Measurements from ENCODE around the gene CTCFL. TPM values are rescaled to one million over a fixed set of nuclear protein-coding genes. Genes with fewer than 3 reads are reported as not detected.
A peak's percentile ranks its signal among the peaks of the same experiment; 100 is the strongest.

CTCFL gene
- total and polyA plus RNA-seq, 2 experiments from 2014 or later: not detected

DNA sequence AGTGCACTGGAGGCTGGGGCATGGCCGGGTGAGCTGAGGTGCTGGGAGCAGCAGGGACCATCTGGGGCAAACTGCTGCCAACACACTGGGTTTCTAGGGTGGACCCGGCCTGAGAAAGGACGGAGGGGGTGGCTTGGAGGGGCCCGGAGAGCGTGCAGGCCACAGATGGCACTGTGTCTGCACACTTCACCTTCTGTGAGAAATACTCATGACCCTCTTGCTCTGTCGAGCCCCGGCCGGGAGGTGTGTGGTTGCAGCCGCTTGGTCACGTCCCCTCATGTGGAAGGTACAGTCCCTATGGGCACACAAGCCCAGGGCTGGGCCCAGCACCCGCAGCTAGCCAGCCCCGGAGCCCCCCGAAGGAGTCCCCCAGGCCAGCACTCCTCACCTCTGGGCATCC, 74.0 kb downstream of the CTCFL start:
- 39 to 49% methylated on average over 8 to 13 of the region's 13 CpGs for WGBS, 2 experiments (ENCODE audit: low coverage in 1 of 2, low lambda C conversion rate in 2 of 2, missing lambda C conversion rate in 2 of 2)
- no peaks in the 10 kb centered on the region for H4K20me1 ChIP-seq (ENCODE audit: insufficient read depth)

GRCh38 chr20:57450419-57450818, 74.5 kb downstream of the CTCFL start:
- H3K4me1 ChIP-seq (ENCODE audit: insufficient read depth): peaks cover 3% of the 10 kb centered on the region; the same call in 1 of the 2 replicates
- in situ Hi-C loops (cut with MboI): no loop called here
- no peak overlapping the region for H3K4me2 ChIP-seq (ENCODE audit: unreplicated experiment)
- no peaks in the 10 kb centered on the region for H3K36me3 ChIP-seq (ENCODE audit: low read depth)
- peaks cover 13% of the 10 kb centered on the region for H3K27me3 ChIP-seq (replicated peaks; ENCODE audit: insufficient read depth)
- H3F3A ChIP-seq (ENCODE audit: insufficient read depth): no peaks in the 10 kb centered on the region
- no peak for TF ChIP-seq EZH2 (IDR thresholded peaks at IDR 0.05; ENCODE audit: insufficient read depth, poor library complexity, severe bottlenecking)
- no peak for TF ChIP-seq EZH2phosphoT487 (IDR thresholded peaks at IDR 0.05; ENCODE audit: insufficient read depth, low read depth)
- peak; percentile 56 for DNase-seq
- no peak overlapping the region for H3K4me3 ChIP-seq
- H3K9me3 ChIP-seq (ENCODE audit: low read depth): no peaks in the 10 kb centered on the region
- no peak overlapping the region for H3K27ac ChIP-seq
- H3K79me2 ChIP-seq (ENCODE audit: insufficient read depth): no peaks in the 10 kb centered on the region
- no peaks in the 10 kb centered on the region for H4K20me1 ChIP-seq (ENCODE audit: insufficient read depth)
- no peak overlapping the region for H2AFZ ChIP-seq
- 15% methylated on average over 12 of the region's 12 CpGs for WGBS, 2 experiments (ENCODE audit: low coverage in 1 of 2, low lambda C conversion rate in 2 of 2, missing lambda C conversion rate in 2 of 2)
- no peak overlapping the region for H3K9ac ChIP-seq
- H3K9me2 ChIP-seq (ENCODE audit: insufficient read depth): no peaks in the 10 kb centered on the region

More for the DNA sequence above, 74.0 kb downstream of the CTCFL start:
- Histone ChIP-seq H3K27ac (no peak overlapping the region), H3K9ac (no peak overlapping the region), H3F3A (ENCODE audit: insufficient read depth) (no peaks in the 10 kb centered on the region), H3K4me1 (ENCODE audit: insufficient read depth) (no peaks in the 10 kb centered on the region), H3K36me3 (ENCODE audit: low read depth) (no peaks in the 10 kb centered on the region), H3K9me2 (ENCODE audit: insufficient read depth) (no peaks in the 10 kb centered on the region), H3K27me3 (replicated peaks; ENCODE audit: insufficient read depth) (peaks cover 13% of the 10 kb centered on the region), H2AFZ (no peak overlapping the region), H3K4me2 (ENCODE audit: unreplicated experiment) (no peak overlapping the region), H3K79me2 (ENCODE audit: insufficient read depth) (no peaks in the 10 kb centered on the region), H3K4me3 (no peak overlapping the region), H3K9me3 (ENCODE audit: low read depth) (no peaks in the 10 kb centered on the region)
- in situ Hi-C loops (cut with MboI): no loop called here
- DNase-seq: no peak
- no peak for TF ChIP-seq EZH2phosphoT487 (IDR thresholded peaks at IDR 0.05; ENCODE audit: insufficient read depth, low read depth)
- TF ChIP-seq EZH2 (IDR thresholded peaks at IDR 0.05; ENCODE audit: insufficient read depth, poor library complexity, severe bottlenecking): no peak

GRCh38 chr20:57449398-57450354, 75.3 kb downstream of the CTCFL start:
- Histone ChIP-seq H3K27ac (no peak overlapping the region), H3K4me1 (ENCODE audit: insufficient read depth) (peaks cover 7% of the 10 kb centered on the region), H3K4me2 (ENCODE audit: unreplicated experiment) (no peak overlapping the region), H3K9me3 (ENCODE audit: low read depth) (no peaks in the 10 kb centered on the region), H3K79me2 (ENCODE audit: insufficient read depth) (no peaks in the 10 kb centered on the region), H2AFZ (no peak overlapping the region), H3K9me2 (ENCODE audit: insufficient read depth) (no peaks in the 10 kb centered on the region), H3K36me3 (ENCODE audit: low read depth) (no peaks in the 10 kb centered on the region), H3K9ac (no peak overlapping the region), H3K27me3 (replicated peaks; ENCODE audit: insufficient read depth) (peaks cover 13% of the 10 kb centered on the region), H3K4me3 (no peak overlapping the region), H4K20me1 (ENCODE audit: insufficient read depth) (no peaks in the 10 kb centered on the region), H3F3A (ENCODE audit: insufficient read depth) (no peaks in the 10 kb centered on the region)
- TF ChIP-seq EZH2phosphoT487 (IDR thresholded peaks at IDR 0.05; ENCODE audit: insufficient read depth, low read depth): no peak
- TF ChIP-seq EZH2 (IDR thresholded peaks at IDR 0.05; ENCODE audit: insufficient read depth, poor library complexity, severe bottlenecking): no peak
- no peak for DNase-seq
- in situ Hi-C loops (cut with MboI): no loop called here
- WGBS, 2 experiments (ENCODE audit: low coverage in 1 of 2, low lambda C conversion rate in 2 of 2, missing lambda C conversion rate in 2 of 2): 68 to 76% methylated on average over 14 of the region's 14 CpGs

DNA sequence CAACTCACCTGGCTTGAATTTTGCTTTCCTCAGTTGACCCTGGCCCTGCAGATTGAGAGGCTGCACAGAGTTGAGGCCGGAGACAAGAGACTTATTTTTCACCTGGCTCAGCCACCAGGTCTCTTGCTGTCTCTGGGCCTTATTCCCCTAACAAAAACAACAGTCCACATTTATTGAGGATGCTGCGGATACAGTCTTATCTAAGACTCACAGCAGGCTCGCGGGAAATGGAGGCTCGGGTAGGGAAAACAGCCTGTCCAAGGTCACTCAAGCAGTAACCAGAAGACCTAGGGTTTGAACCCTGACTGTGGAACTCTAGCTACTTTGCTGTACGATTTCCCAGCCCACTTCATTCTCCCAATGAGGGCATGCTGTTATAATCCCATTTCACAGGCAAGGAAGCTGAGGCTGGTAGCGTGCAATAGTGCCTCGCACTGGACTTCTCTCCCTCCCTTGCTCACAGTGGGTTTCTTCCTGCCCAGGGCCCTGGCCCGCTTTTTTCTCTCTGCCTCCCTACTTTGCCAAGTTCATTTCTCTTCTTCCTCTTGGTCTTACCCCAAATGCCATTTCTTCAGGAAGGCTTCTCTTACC, 76.1 kb downstream of the CTCFL start:
- in situ Hi-C loops (cut with MboI): no loop called here
- no peaks in the 10 kb centered on the region for H3K9me3 ChIP-seq (ENCODE audit: low read depth)
- no peaks in the 10 kb centered on the region for H3K79me2 ChIP-seq (ENCODE audit: insufficient read depth)
- H3K27me3 ChIP-seq (replicated peaks; ENCODE audit: insufficient read depth): peaks cover 8% of the 10 kb centered on the region
- no peaks in the 10 kb centered on the region for H3K9me2 ChIP-seq (ENCODE audit: insufficient read depth)
- no peaks in the 10 kb centered on the region for H3K36me3 ChIP-seq (ENCODE audit: low read depth)
- H3K9ac ChIP-seq: no peak overlapping the region
- H4K20me1 ChIP-seq (ENCODE audit: insufficient read depth): no peaks in the 10 kb centered on the region
- 88 to 95% methylated on average over 9 of the region's 9 CpGs for WGBS, 2 experiments (ENCODE audit: low coverage in 1 of 2, low lambda C conversion rate in 2 of 2, missing lambda C conversion rate in 2 of 2)
- DNase-seq: no peak
- peaks cover 7% of the 10 kb centered on the region for H3K4me1 ChIP-seq (ENCODE audit: insufficient read depth)
- no peak overlapping the region for H2AFZ ChIP-seq
- TF ChIP-seq EZH2 (IDR thresholded peaks at IDR 0.05; ENCODE audit: insufficient read depth, poor library complexity, severe bottlenecking) (no peak), EZH2phosphoT487 (IDR thresholded peaks at IDR 0.05; ENCODE audit: insufficient read depth, low read depth) (no peak)
- H3K4me2 ChIP-seq (ENCODE audit: unreplicated experiment): no peak overlapping the region
- H3K4me3 ChIP-seq: no peak overlapping the region
- no peaks in the 10 kb centered on the region for H3F3A ChIP-seq (ENCODE audit: insufficient read depth)
- H3K27ac ChIP-seq: no peak overlapping the region

Other genes starting within 250 kb of the CTCFL start
- gene SPO11, start 195.3 kb downstream of the CTCFL start, total RNA-seq (2014; rRNA removed; shearing (Covaris generic)): not detected in 2 replicates
- not detected in 2 replicates for gene SPO11, start 195.3 kb downstream of the CTCFL start, polyA plus RNA-seq (2016; fragmentation: Nextera tagmentation; extraction: Ambion mirVana)
- gene RAE1, start 173.9 kb downstream of the CTCFL start, total RNA-seq (2014; rRNA removed; shearing (Covaris generic)): 21.5 and 34.7 TPM in 2 replicates
- gene RAE1, start 173.9 kb downstream of the CTCFL start, polyA plus RNA-seq (2016; fragmentation: Nextera tagmentation; extraction: Ambion mirVana): 54.8 and 55.9 TPM in 2 replicates
- gene RBM38, start 133.7 kb downstream of the CTCFL start, total RNA-seq (2014; rRNA removed; shearing (Covaris generic)): 3.7 and 8.1 TPM in 2 replicates
- 1.3 and 2.0 TPM in 2 replicates for gene RBM38, start 133.7 kb downstream of the CTCFL start, polyA plus RNA-seq (2016; fragmentation: Nextera tagmentation; extraction: Ambion mirVana)
- not detected in 2 replicates for gene PCK1, start 36.0 kb upstream of the CTCFL start, total RNA-seq (2014; rRNA removed; shearing (Covaris generic))
- not detected in 2 replicates for gene PCK1, start 36.0 kb upstream of the CTCFL start, polyA plus RNA-seq (2016; fragmentation: Nextera tagmentation; extraction: Ambion mirVana)
- gene ZBP1, start 95.3 kb upstream of the CTCFL start, total RNA-seq (2014; rRNA removed; shearing (Covaris generic)): not detected in 2 replicates
- gene ZBP1, start 95.3 kb upstream of the CTCFL start, polyA plus RNA-seq (2016; fragmentation: Nextera tagmentation; extraction: Ambion mirVana): not detected in 2 replicates
- gene PMEPA1, start 184.9 kb upstream of the CTCFL start, total RNA-seq (2014; rRNA removed; shearing (Covaris generic)): 6.1 and 6.6 TPM in 2 replicates
- 11.8 and 12.5 TPM in 2 replicates for gene PMEPA1, start 184.9 kb upstream of the CTCFL start, polyA plus RNA-seq (2016; fragmentation: Nextera tagmentation; extraction: Ambion mirVana)

Data from GM23248 (cell line).